Measurements from ENCODE around the gene MIPOL1.
"Not testable (repeated sequence)": the region's sequence is repeated elsewhere in the genome, so short reads cannot be mapped to it uniquely, and the experiment has no call there.

DNA sequence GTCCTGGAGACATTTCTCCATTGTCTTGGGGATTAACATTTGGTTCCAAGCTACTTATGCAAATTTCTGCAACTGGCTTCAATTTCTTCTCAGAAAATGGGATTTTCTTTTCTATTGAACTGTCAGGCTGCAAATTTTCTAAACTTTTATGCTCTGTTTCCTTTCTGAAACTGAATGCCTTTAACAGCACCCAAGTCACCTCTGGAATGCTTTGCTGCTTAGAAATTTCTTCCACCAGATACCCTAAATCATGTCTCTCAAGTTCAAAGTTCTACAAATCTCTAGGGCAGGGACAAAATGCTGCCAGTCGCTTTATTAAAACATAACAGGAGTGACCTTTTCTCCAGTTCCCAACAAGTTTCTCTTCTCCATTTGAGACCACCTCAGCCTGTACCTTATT lies 264.7 kb downstream of the MIPOL1 start:
- TF ChIP-seq POLR2A (IDR thresholded peaks at IDR 0.05): not testable (repeated sequence)
- TF ChIP-seq, protein P1, sequence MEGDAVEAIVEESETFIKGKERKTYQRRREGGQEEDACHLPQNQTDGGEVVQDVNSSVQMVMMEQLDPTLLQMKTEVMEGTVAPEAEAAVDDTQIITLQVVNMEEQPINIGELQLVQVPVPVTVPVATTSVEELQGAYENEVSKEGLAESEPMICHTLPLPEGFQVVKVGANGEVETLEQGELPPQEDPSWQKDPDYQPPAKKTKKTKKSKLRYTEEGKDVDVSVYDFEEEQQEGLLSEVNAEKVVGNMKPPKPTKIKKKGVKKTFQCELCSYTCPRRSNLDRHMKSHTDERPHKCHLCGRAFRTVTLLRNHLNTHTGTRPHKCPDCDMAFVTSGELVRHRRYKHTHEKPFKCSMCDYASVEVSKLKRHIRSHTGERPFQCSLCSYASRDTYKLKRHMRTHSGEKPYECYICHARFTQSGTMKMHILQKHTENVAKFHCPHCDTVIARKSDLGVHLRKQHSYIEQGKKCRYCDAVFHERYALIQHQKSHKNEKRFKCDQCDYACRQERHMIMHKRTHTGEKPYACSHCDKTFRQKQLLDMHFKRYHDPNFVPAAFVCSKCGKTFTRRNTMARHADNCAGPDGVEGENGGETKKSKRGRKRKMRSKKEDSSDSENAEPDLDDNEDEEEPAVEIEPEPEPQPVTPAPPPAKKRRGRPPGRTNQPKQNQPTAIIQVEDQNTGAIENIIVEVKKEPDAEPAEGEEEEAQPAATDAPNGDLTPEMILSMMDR (IDR thresholded peaks at IDR 0.05): not testable (repeated sequence)

Data from vagina (tissue), 2 donors.